ENCODE data around the gene PCSK2.
"Not testable (repeated sequence)": the region's sequence is repeated elsewhere in the genome, so short reads cannot be mapped to it uniquely, and the experiment has no call there.

Gene PCSK2

GRCh38 chr20:17202673-17203072 is 24.2 kb upstream of the PCSK2 start:
- H3K4me3 ChIP-seq (ENCODE audit: low read length): no peak overlapping the region
- DNase-seq (ENCODE audit: low read depth): no peak
- TF ChIP-seq CTCF (IDR thresholded peaks at IDR 0.05; ENCODE audit: insufficient read depth, low read depth, low read length, missing control alignments): no peak

- H3K4me3 ChIP-seq (ENCODE audit: low read length): no peak overlapping the region
These were observed 21.6 kb upstream of the PCSK2 start for GRCh38 chr20:17205084-17205813.

GRCh38 chr20:17210387-17210786 is 16.5 kb upstream of the PCSK2 start:
- TF ChIP-seq CTCF (IDR thresholded peaks at IDR 0.05; ENCODE audit: insufficient read depth, low read depth, low read length, missing control alignments): no peak
- DNase-seq (ENCODE audit: low read depth): no peak

More at GRCh38 chr20:17205084-17205813, 21.6 kb upstream of the PCSK2 start:
- no peak for DNase-seq (ENCODE audit: low read depth)
- no peak for TF ChIP-seq CTCF (IDR thresholded peaks at IDR 0.05; ENCODE audit: insufficient read depth, low read depth, low read length, missing control alignments)

GRCh38 chr20:17210983-17211382 is 15.9 kb upstream of the PCSK2 start:
- DNase-seq (ENCODE audit: low read depth): peak; percentile 61
- H3K4me3 ChIP-seq (ENCODE audit: low read length): no peak overlapping the region

More at GRCh38 chr20:17210387-17210786, 16.5 kb upstream of the PCSK2 start:
- no peak overlapping the region for H3K4me3 ChIP-seq (ENCODE audit: low read length)

GRCh38 chr20:17215167-17215566 is 11.7 kb upstream of the PCSK2 start:
- no peak for DNase-seq (ENCODE audit: low read depth)
- TF ChIP-seq CTCF (IDR thresholded peaks at IDR 0.05; ENCODE audit: insufficient read depth, low read depth, low read length, missing control alignments): no peak
- no peak overlapping the region for H3K4me3 ChIP-seq (ENCODE audit: low read length)

More at GRCh38 chr20:17210983-17211382, 15.9 kb upstream of the PCSK2 start:
- no peak for TF ChIP-seq CTCF (IDR thresholded peaks at IDR 0.05; ENCODE audit: insufficient read depth, low read depth, low read length, missing control alignments)

- not testable (repeated sequence) for H3K4me3 ChIP-seq (ENCODE audit: low read length); DNase-seq (ENCODE audit: low read depth)
These were observed 7.0 kb upstream of the PCSK2 start for GRCh38 chr20:17219856-17220255.

GRCh38 chr20:17223553-17223952 is 3.3 kb upstream of the PCSK2 start:
- no peak for DNase-seq (ENCODE audit: low read depth)
- no peak overlapping the region for H3K4me3 ChIP-seq (ENCODE audit: low read length)
- TF ChIP-seq CTCF (IDR thresholded peaks at IDR 0.05; ENCODE audit: insufficient read depth, low read depth, low read length, missing control alignments): no peak
